ENCODE data around the gene MTA1. TPM values are rescaled to one million over a fixed set of nuclear protein-coding genes. Genes with fewer than 3 reads are reported as not detected.

Gene MTA1
- total RNA-seq, 4 donors from 2014 or later, result 75.7 to 295 (median 165) TPM

- H3K4me1 ChIP-seq, result no peaks in the 10 kb centered on the region
- H3K27ac ChIP-seq, result no peak overlapping the region
- DNase-seq, result no peak
- no peaks in the 10 kb centered on the region for H3K27me3 ChIP-seq
- H3K4me3 ChIP-seq, result no peak overlapping the region
- peaks cover 0 to 8% (median 0%) of the 10 kb centered on the region in 3 donors for H3K36me3 ChIP-seq
- H3K9me3 ChIP-seq, result no peaks in the 10 kb centered on the region
- TF ChIP-seq CTCF (IDR thresholded peaks at IDR 0.05) (no peak), POLR2A (IDR thresholded peaks at IDR 0.05) (no peak)
These were observed 83.0 kb downstream of the MTA1 start for GRCh38 chr14:105502446-105503295.

GRCh38 chr14:105503296-105503640, 83.6 kb downstream of the MTA1 start:
- DNase-seq, result no peak
- Histone ChIP-seq H3K4me1 (no peaks in the 10 kb centered on the region), H3K27ac (no peak overlapping the region), H3K9me3 (no peaks in the 10 kb centered on the region), H3K4me3 (no peak overlapping the region), H3K36me3 (peaks cover 0 to 4% (median 0%) of the 10 kb centered on the region in 3 donors), H3K27me3 (no peaks in the 10 kb centered on the region)
- no peak for TF ChIP-seq CTCF (IDR thresholded peaks at IDR 0.05)
- TF ChIP-seq POLR2A (IDR thresholded peaks at IDR 0.05), result no peak

- Histone ChIP-seq H3K4me1 (no peaks in the 10 kb centered on the region), H3K4me3 (no peak overlapping the region), H3K27ac (no peak overlapping the region), H3K27me3 (no peaks in the 10 kb centered on the region), H3K9me3 (no peaks in the 10 kb centered on the region), H3K36me3 (no peaks in the 10 kb centered on the region)
- no peak for DNase-seq
- TF ChIP-seq CTCF (IDR thresholded peaks at IDR 0.05) (no peak), POLR2A (IDR thresholded peaks at IDR 0.05) (no peak)
These were observed 84.5 kb downstream of the MTA1 start for GRCh38 chr14:105503935-105504692.

GRCh38 chr14:105505101-105505500, 85.5 kb downstream of the MTA1 start:
- H3K4me3 ChIP-seq, result no peak overlapping the region
- no peak overlapping the region for H3K27ac ChIP-seq
- no peak for DNase-seq
- H3K4me1 ChIP-seq, result no peaks in the 10 kb centered on the region
- H3K36me3 ChIP-seq, result no peaks in the 10 kb centered on the region
- H3K9me3 ChIP-seq, result no peaks in the 10 kb centered on the region
- TF ChIP-seq POLR2A (IDR thresholded peaks at IDR 0.05) (no peak), CTCF (IDR thresholded peaks at IDR 0.05) (no peak)
- no peaks in the 10 kb centered on the region for H3K27me3 ChIP-seq

- no peaks in the 10 kb centered on the region for H3K9me3 ChIP-seq
- H3K4me1 ChIP-seq, result no peaks in the 10 kb centered on the region
- TF ChIP-seq POLR2A (IDR thresholded peaks at IDR 0.05) (no peak), CTCF (IDR thresholded peaks at IDR 0.05) (no peak)
- H3K27ac ChIP-seq, result no peak overlapping the region
- no peak for DNase-seq
- no peaks in the 10 kb centered on the region for H3K27me3 ChIP-seq
- no peaks in the 10 kb centered on the region for H3K36me3 ChIP-seq
- H3K4me3 ChIP-seq, result no peak overlapping the region
These were observed 87.6 kb downstream of the MTA1 start for GRCh38 chr14:105507247-105507646.

All from Peyer's patch (tissue), 4 donors.